ENCODE results near the gene SIRPB2. TPM values are rescaled to one million over a fixed set of nuclear protein-coding genes. Genes with fewer than 3 reads are reported as not detected.

SIRPB2 gene
- total RNA-seq, 2 donors from 2014 or later, result 11.0 to 29.8 TPM

DNA sequence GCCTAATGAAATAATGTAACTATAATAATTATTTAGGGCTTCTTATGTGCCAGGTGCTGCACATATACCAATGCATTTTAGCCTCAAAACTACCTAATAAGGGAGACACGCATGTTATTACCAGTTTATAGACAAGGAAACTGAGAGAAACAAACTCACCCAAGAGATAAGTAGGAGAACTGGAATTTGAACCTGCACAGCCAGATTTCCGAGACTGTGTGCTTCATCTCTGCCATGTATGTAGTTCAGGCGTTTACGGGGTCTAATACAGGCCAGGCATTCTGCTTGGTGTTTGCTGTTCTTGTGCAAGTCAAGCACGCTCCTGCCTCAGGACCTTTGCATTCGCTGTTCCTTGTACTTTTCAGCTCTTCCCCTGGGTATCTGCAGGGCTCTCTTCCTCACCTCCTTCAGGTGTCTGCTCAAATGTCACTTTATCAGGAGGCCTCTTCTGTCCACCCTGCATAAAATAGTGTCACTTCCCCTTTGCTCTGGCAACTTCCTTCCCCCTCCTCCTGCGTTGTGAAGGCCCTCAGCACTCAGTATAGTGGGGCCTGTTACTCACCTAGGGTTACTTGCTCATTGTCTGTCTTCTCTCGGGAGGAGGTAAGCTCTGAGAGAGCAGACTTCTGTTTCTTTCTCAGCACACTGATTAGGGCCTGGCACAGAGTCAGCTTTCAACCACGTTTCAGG, 18.5 kb downstream of the SIRPB2 start:
- DNase-seq (ENCODE audit: low spot score), result no peak

DNA sequence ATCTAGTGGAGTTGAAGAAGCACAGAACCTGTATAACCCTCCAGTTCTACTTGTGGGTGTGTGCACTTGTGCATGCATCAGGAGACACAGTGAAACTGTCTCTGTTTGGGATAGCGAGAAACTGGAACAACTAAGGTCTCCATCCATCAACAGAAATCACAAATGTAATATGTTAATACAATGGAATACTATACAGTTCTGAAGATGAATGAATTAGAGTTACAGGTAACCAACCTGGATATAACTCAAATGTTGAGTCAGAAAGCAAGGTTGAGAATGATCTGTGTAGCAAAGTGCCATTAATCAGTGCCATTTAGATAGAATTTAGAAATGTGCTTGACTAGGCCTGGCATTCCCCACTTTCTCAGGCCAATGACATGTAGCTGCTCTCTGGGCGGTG, 20.0 kb downstream of the SIRPB2 start:
- Histone ChIP-seq H3K9me3 (no peaks in the 10 kb centered on the region), H3K36me3 (no peaks in the 10 kb centered on the region), H3K4me1 (ENCODE audit: control insufficient read depth in 1 of 2, low read depth in 2 of 2) (peaks cover 11 to 17% of the 10 kb centered on the region in 2 donors), H3K4me3 (no peak overlapping the region), H3K27ac (no peak overlapping the region), H3K27me3 (replicated peaks; ENCODE audit: insufficient read depth) (no peaks in the 10 kb centered on the region)
- TF ChIP-seq, protein P1, sequence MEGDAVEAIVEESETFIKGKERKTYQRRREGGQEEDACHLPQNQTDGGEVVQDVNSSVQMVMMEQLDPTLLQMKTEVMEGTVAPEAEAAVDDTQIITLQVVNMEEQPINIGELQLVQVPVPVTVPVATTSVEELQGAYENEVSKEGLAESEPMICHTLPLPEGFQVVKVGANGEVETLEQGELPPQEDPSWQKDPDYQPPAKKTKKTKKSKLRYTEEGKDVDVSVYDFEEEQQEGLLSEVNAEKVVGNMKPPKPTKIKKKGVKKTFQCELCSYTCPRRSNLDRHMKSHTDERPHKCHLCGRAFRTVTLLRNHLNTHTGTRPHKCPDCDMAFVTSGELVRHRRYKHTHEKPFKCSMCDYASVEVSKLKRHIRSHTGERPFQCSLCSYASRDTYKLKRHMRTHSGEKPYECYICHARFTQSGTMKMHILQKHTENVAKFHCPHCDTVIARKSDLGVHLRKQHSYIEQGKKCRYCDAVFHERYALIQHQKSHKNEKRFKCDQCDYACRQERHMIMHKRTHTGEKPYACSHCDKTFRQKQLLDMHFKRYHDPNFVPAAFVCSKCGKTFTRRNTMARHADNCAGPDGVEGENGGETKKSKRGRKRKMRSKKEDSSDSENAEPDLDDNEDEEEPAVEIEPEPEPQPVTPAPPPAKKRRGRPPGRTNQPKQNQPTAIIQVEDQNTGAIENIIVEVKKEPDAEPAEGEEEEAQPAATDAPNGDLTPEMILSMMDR (IDR thresholded peaks at IDR 0.05), result no peak
- no peak for DNase-seq (ENCODE audit: low spot score)
- ATAC-seq (ENCODE audit: insufficient number of reproducible peaks, low FRiP score, low read depth), result no peak

More for the DNA sequence above, 18.5 kb downstream of the SIRPB2 start:
- Histone ChIP-seq H3K27ac (no peak overlapping the region), H3K36me3 (no peaks in the 10 kb centered on the region), H3K27me3 (replicated peaks; ENCODE audit: insufficient read depth) (no peaks in the 10 kb centered on the region), H3K4me1 (ENCODE audit: control insufficient read depth in 1 of 2, low read depth in 2 of 2) (peaks cover 11 to 13% of the 10 kb centered on the region in 2 donors), H3K9me3 (no peaks in the 10 kb centered on the region), H3K4me3 (no peak overlapping the region)
- TF ChIP-seq, protein P1 (IDR thresholded peaks at IDR 0.05), result no peak
- ATAC-seq (ENCODE audit: insufficient number of reproducible peaks, low FRiP score, low read depth), result no peak

DNA sequence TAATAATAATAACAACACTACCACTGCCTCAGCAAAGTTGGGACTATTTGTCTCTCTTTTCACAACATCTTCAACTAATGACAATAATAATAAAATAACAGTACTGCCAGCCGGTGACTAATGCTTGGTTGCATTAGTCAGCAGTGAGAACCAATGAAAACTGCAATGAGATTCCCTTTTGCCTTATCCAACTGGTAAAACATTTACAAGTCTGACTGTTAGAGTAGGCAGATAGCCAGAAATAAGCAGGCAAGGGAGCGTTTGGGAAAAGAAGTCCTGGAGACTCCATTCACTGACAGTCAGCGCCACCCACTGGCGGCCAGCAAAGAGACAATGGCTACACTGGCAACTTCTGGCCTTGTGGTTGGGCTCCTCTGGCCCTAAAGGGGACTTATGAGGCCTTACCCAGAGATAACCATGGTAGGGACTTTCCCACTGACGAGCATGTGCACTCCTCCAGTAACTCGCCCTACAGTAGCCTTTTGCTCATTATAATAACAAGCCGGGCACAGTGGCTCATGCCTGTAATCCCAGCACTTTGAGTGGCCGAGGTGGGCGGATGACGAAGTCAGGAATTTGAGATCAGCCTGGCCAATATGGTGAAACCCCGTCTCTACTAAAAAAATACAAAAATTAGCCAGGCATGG, 21.2 kb downstream of the SIRPB2 start:
- Histone ChIP-seq H3K4me1 (ENCODE audit: control insufficient read depth in 1 of 2, low read depth in 2 of 2) (peaks cover 20 to 28% of the 10 kb centered on the region in 2 donors), H3K27ac (peak overlapping the region; percentile 80 to 84), H3K4me3 (no peak overlapping the region), H3K9me3 (no peaks in the 10 kb centered on the region), H3K36me3 (no peaks in the 10 kb centered on the region), H3K27me3 (replicated peaks; ENCODE audit: insufficient read depth) (no peaks in the 10 kb centered on the region)
- TF ChIP-seq, protein P1 (IDR thresholded peaks at IDR 0.05), result peak; percentile 43
- DNase-seq (ENCODE audit: low spot score) (peak; percentile 52), ATAC-seq (ENCODE audit: insufficient number of reproducible peaks, low FRiP score, low read depth) (peak; percentile 79)

DNA sequence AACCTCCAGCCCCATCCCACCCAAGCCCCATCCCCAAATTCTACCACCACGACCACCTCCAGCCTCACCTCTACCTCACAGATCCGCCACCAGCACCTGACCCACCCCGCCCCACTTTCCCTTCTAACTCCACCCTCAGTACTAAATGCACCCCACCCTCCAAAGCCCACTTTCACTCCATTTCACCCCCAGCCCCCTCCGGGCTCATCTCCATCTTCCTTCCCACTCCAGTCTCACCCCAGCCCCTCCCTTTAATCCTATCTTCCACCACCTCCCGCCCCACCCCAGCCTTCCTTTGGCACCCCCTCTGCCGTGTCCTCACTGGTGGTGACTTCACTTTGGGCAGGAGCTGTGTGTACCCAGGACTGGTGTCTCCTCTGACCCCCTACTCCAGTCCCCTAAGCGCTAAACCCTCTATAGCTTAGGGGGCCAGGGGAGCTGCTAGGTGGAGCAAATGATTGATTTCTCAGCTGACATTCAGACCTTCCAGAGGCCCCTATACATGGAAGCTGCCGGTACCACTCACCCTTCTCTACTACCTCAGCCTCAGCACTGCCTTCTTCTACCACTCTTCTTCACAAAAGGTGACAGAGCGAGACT, 21.8 kb downstream of the SIRPB2 start:
- no peaks in the 10 kb centered on the region for H3K36me3 ChIP-seq
- no peaks in the 10 kb centered on the region for H3K9me3 ChIP-seq
- no peaks in the 10 kb centered on the region for H3K27me3 ChIP-seq (replicated peaks; ENCODE audit: insufficient read depth)
- no peak overlapping the region for H3K4me3 ChIP-seq
- ATAC-seq (ENCODE audit: insufficient number of reproducible peaks, low FRiP score, low read depth) (no peak), DNase-seq (ENCODE audit: low spot score) (no peak)
- TF ChIP-seq, protein P1 (IDR thresholded peaks at IDR 0.05), result no peak
- peaks cover 24 to 35% of the 10 kb centered on the region in 2 donors for H3K4me1 ChIP-seq (ENCODE audit: control insufficient read depth in 1 of 2, low read depth in 2 of 2)
- H3K27ac ChIP-seq, result peak overlapping the region; percentile 80 to 84

DNA sequence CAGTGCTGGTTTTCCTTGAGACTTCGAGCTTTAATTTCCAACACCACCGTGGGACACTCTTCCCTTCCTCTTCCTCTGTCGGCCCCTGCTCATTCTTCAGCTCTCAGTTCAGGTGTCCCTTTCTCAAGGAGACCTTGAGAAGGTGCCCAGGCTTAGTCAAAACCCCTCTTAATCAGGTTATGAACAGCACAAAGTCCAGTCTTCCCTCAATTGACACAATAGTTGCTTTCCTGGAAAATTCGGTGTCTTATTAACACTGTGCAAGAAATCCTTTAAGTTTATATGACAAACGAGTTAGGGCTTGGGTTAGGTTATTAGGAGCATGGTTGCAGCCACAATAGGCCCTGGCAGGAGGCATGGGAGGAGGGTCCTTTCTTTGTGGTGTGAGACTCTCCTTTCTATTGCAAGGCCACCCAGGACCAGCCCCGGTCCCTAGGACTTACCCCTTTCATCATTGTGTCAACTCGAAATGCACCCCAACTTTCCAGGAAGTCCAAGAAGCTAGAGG, 23.0 kb downstream of the SIRPB2 start:
- Histone ChIP-seq H3K9me3 (no peaks in the 10 kb centered on the region), H3K27ac (no peak overlapping the region), H3K4me3 (no peak overlapping the region), H3K4me1 (ENCODE audit: control insufficient read depth in 1 of 2, low read depth in 2 of 2) (peaks cover 24 to 45% of the 10 kb centered on the region in 2 donors), H3K36me3 (peaks cover 4% of the 10 kb centered on the region), H3K27me3 (replicated peaks; ENCODE audit: insufficient read depth) (no peaks in the 10 kb centered on the region)
- no peak for ATAC-seq (ENCODE audit: insufficient number of reproducible peaks, low FRiP score, low read depth)
- TF ChIP-seq, protein P1 (IDR thresholded peaks at IDR 0.05), result no peak
- DNase-seq (ENCODE audit: low spot score), result no peak
